COR-L47 (cell line): ENCODE results near the gene KCNJ10.

ENCODE experiments used
- DNase-seq: peaks from one replicate; lab custom pipeline; 2025; lab: John Stamatoyannopoulos, UW

KCNJ10 gene

DNA sequence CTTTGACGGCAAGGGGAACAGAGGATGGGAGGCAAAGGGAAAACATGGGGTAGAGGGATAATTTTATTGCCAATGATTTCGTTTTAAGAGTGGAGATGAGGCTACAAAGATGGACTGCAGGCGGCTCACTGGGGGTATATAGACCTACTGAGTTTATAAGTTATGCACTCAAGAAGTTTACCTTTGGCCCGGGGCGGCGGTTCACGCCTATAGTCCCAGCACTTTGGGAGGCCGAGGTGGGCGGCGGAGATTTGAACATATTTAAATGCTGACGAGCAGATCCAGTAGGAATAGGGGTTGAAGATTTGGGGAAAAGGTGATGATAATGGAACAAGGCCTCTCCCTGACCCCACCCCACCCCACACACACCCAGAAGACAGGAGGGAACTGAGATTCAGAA lies 107.8 kb downstream of the KCNJ10 start:
- no peak for DNase-seq

- DNase-seq: no peak
Observed at GRCh38 chr1:159961636-159962035, 108.3 kb downstream of the KCNJ10 start.

- DNase-seq: no peak
Observed at GRCh38 chr1:159960721-159961381, 109.1 kb downstream of the KCNJ10 start.

GRCh38 chr1:159959451-159959850 lies 110.5 kb downstream of the KCNJ10 start:
- no peak for DNase-seq

DNA sequence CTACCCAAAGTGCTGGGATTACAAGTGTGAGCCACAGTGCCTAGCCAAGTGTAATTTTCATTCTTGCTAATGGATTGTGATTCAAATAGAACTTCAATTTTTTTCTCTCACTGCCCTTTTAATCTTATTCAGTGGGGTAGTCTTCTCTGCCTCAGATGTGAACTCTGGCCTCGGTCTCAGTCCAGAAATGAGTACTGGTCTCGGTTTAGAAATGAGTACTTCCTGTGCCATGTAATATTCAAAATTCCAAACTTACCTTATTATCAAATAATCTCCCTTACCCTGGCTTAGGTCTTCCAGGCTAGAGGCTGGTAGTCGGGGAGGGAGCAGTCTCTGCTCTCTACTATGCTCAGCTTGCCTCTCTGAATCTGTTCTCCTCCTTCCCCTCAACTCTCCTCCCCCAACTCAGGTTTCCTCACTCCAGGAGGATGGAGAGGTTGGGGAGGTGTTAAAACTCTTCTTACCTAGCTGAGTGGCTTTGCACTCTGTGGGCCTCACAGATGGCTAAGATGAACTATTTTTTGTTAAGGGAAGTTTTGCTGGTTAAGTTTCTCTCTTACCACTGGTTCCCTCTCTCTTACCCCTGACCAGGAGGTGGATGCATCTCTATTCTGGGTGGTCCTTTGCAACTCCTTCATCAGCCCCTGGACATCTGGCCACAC lies 111.1 kb downstream of the KCNJ10 start:
- no peak for DNase-seq

GRCh38 chr1:159957824-159958268 lies 112.1 kb downstream of the KCNJ10 start:
- DNase-seq: peak; percentile 89

DNA sequence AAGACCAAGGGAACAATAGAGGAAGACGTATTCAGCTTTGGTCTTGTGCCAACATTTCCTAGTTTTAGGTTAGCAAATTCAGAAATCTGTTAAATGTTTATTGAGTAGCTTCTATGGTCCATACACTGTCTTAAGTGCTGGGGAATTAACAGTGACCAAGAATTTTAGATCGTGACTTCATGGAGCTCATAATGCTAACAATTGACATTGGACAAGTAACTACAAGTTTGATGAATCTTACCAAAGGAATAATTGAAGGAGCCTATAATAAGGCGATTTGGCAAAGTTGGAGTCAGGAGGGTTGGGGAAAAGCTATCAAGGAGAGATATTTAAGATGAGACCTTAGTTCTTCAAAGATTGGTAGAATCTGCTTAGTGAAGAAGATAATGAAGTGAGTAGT lies 114.5 kb downstream of the KCNJ10 start:
- no peak for DNase-seq

DNA sequence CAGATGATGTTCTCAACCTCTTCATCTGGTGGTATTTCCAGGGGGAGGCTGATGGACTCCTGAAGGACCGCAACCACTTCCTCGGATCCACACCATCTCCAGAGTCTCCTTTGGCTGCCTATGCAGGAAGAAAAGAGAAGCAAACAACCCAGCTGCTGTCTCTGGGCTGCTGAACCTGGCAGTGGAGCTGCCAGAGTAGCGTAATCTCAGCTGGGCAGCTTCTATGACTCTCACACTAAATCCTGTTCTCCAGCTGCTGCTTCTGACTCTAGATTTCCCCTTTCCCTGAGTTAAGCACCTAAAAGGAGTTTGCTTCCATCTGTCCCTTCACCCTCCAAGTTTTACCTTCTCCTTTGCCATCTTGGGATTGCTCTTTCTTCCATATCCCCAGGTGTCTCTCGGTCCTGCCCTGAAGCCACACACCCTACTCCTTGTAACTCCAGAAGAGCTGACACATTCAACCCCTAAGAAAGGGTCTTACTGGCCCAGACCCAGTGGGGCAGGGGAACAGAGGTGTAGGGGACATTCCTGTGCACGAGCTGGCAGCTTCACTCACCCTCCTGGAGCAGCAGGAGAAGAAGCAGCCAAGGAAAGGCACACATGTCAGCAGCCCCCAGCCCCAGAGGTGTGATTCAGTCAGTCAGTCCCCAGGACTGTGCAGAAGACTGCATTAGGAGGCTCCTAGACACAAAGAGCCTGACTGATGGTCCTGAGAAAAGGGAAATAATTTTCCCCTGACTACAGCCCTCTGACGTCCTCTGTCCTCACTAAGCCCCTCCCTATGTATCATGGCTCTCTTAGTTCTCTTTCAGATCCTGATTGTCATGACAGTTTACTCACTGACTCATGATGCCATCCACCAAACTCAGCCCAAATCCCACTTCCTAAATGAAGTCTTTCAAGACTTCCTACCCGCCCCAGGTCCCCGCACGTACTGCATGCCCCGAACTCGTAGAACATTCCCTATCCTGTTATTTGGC lies 116.1 kb downstream of the KCNJ10 start, which contains the start of gene SLAMF9:
Gene SLAMF9, minus strand, starts transcription at position 702 of the 980 bp plus-strand sequence. Its CDS starts 100 bp downstream, at position 602.
- no peak for DNase-seq

GRCh38 chr1:159952932-159953331 lies 117.0 kb downstream of the KCNJ10 start:
- DNase-seq: no peak

GRCh38 chr1:159951551-159951950 lies 118.4 kb downstream of the KCNJ10 start:
- no peak for DNase-seq

- DNase-seq: no peak
Observed at GRCh38 chr1:159951016-159951415, 118.9 kb downstream of the KCNJ10 start.

DNA sequence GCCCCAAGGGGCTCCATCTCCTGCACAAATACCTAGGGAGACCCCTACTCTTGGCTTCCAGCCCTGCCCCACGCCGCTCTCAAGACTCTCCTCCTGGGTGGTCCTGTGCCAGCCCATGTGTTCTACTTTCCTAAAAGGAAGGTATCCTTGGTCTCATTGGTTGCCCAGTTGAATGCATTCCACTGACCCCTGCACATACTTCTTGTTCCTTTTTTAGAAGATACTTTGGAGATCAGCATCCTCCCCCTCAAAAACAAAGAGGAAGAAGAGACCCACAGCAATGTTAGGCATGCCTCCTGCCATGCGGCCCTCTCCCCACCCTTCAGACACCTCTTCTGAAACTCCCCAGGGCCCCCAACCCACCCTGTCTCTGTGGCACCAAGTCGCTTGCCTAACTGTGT lies 120.0 kb downstream of the KCNJ10 start:
- DNase-seq: no peak

DNA sequence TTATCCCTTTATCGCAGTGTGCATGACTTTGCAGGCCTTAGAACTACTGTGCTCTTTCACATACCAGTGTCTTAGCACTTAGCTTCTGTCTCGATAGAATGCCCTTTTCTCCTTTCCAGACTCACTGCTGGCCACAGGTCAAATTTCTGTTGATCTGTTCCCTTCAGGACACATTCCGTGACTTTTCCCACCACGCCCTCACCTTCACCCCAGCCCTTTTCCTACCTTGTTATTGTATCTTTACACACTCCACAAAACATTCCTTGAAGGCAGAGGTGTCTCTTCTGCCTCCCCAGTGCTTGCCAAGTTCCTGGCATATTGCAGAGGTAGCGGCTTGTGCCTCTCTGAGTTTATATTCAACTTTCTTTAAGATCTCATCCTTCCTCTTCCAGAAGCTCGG lies 120.8 kb downstream of the KCNJ10 start:
- no peak for DNase-seq
